Activated B cell treated with CpG ODN at 0.5 μM for 24 hours (primary cell): ENCODE measurements around the gene FANCC. TPM values are rescaled to one million over a fixed set of nuclear protein-coding genes. Genes with fewer than 3 reads are reported as not detected.

ENCODE experiments used
- ATAC-seq: fragments of 200-7000 bp; cut with Tn5 transposase; one replicate; pipeline ENCODE4 v1.10.0; 2021; ENCODE audit warnings: low read depth, mild to moderate bottlenecking, moderate library complexity
- CTCF ChIA-PET: fragments of 350-600 bp; sonication (Branson Sonifier 250); formaldehyde crosslinking; loops from one replicate; lab custom pipeline; 2021; ENCODE audit warnings: antibody characterized with exemption; lab: Charles Lee
- POLR2A ChIA-PET: fragments of 350-600 bp; sonication (Branson Sonifier 250); formaldehyde crosslinking; loops from one replicate; lab custom pipeline; 2021; ENCODE audit warnings: antibody characterized with exemption; lab: Charles Lee
- DNase-seq: peaks from one replicate; pipeline ENCODE4 v3.0.0; 2022
- H3K27ac Mint-ChIP-seq: one replicate; pipeline ENCODE4 v1.8.0; 2020; ENCODE audit warnings: mixed read lengths
- H3K27me3 Mint-ChIP-seq: one replicate; pipeline ENCODE4 v1.8.0; 2021; ENCODE audit warnings: mixed read lengths
- H3K36me3 Mint-ChIP-seq: one replicate; pipeline ENCODE4 v1.8.0; 2021; ENCODE audit warnings: low read depth, mixed read lengths
- H3K4me1 Mint-ChIP-seq: one replicate; pipeline ENCODE4 v1.8.0; 2021; ENCODE audit warnings: mixed read lengths
- H3K4me3 Mint-ChIP-seq: one replicate; pipeline ENCODE4 v1.8.0; 2020; ENCODE audit warnings: mild to moderate bottlenecking, mixed read lengths
- H3K9me3 Mint-ChIP-seq: one replicate; pipeline ENCODE4 v1.8.0; 2020; ENCODE audit warnings: mixed read lengths
- CTCF ChIP-seq: fragments of 200-600 bp; IDR thresholded peaks from one replicate; pipeline ENCODE4 v1.8.0; 2022; ENCODE audit warnings: antibody characterized with exemption, mild to moderate bottlenecking
- intact Hi-C: fragments of 100-400 bp; cut with micrococcal nuclease; formaldehyde crosslinking; loops from one replicate; pipeline ENCODE4 v1.15.1; 2024
- total RNA-seq: library from RNA; stranded (reverse); gene quantifications from 2 replicates; pipeline ENCODE4 v1.2.3, GENCODE V29; 2022

Gene FANCC
- total RNA-seq, 1 donor from 2014 or later: 11.4 TPM

- H3K27me3 Mint-ChIP-seq: no peaks in the 10 kb centered on the region
- POLR2A ChIA-PET: no interaction called here
- no peak for TF ChIP-seq CTCF
- H3K9me3 Mint-ChIP-seq: no peaks in the 10 kb centered on the region
- peaks cover 2% of the 10 kb centered on the region for H3K4me1 Mint-ChIP-seq
- CTCF ChIA-PET: no interaction called here
- no peak for ATAC-seq
- H3K27ac Mint-ChIP-seq: no peak overlapping the region
- intact Hi-C loops: no loop called here
- H3K4me3 Mint-ChIP-seq: no peak overlapping the region
- DNase-seq: no peak
- H3K36me3 Mint-ChIP-seq: peaks cover 4% of the 10 kb centered on the region
Observed at GRCh38 chr9:95090871-95091577, 226.5 kb downstream of the FANCC start.

GRCh38 chr9:95090023-95090791, 227.3 kb downstream of the FANCC start:
- TF ChIP-seq CTCF: no peak
- ChIA-PET CTCF (no interaction called here), POLR2A (no interaction called here)
- intact Hi-C loops: no loop called here
- Mint-ChIP-seq H3K27me3 (no peaks in the 10 kb centered on the region), H3K4me3 (no peak overlapping the region), H3K27ac (no peak overlapping the region), H3K9me3 (no peaks in the 10 kb centered on the region), H3K36me3 (peaks cover 9% of the 10 kb centered on the region), H3K4me1 (peaks cover 2% of the 10 kb centered on the region)
- ATAC-seq (no peak), DNase-seq (no peak)

GRCh38 chr9:95089257-95090022, 228.1 kb downstream of the FANCC start:
- Mint-ChIP-seq H3K4me1 (peaks cover 2% of the 10 kb centered on the region), H3K27ac (no peak overlapping the region), H3K27me3 (no peaks in the 10 kb centered on the region), H3K9me3 (no peaks in the 10 kb centered on the region), H3K36me3 (peaks cover 9% of the 10 kb centered on the region), H3K4me3 (no peak overlapping the region)
- no peak for DNase-seq
- POLR2A ChIA-PET: no interaction called here
- ATAC-seq: no peak
- intact Hi-C loops: no loop called here
- CTCF ChIA-PET: no interaction called here
- TF ChIP-seq CTCF: no peak

- Mint-ChIP-seq H3K9me3 (no peaks in the 10 kb centered on the region), H3K27ac (no peak overlapping the region), H3K36me3 (peaks cover 9% of the 10 kb centered on the region), H3K4me1 (peaks cover 2% of the 10 kb centered on the region), H3K4me3 (no peak overlapping the region), H3K27me3 (no peaks in the 10 kb centered on the region)
- no peak for TF ChIP-seq CTCF
- intact Hi-C loops: no loop called here
- CTCF ChIA-PET: interaction anchor here (0.6 kb wide), 1 partner anchor 389 kb away, joined by 4 read pairs; no protein-coding TSS in a partner anchor
- POLR2A ChIA-PET: no interaction called here
- ATAC-seq (no peak), DNase-seq (no peak)
Observed at GRCh38 chr9:95088421-95089161, 228.9 kb downstream of the FANCC start.
